ENCODE measurements around the gene PCYT2.

PCYT2 gene

DNA sequence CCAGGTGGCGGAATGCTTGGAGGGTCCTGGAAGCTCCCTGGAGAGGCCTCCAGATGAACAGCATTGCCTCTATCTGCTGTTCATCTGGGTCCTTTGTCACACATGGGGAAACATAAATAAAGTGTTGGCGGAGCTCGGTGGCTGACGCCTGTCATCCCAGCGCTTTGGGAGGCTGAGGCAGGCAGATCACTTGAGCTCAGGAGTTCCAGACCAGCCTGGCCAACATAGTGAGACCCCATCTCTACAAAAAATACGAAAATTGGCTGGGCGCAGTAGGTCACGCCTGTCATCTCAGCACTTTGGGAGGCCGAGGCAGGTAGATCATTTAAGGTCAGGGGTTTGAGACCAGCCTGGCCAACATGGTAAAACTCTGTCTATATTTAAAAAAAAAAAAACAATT, 33.7 kb upstream of the PCYT2 start:
- in situ Hi-C loops (cut with MboI; ENCODE audit: low sequenced_read_pairs), result no loop called here

DNA sequence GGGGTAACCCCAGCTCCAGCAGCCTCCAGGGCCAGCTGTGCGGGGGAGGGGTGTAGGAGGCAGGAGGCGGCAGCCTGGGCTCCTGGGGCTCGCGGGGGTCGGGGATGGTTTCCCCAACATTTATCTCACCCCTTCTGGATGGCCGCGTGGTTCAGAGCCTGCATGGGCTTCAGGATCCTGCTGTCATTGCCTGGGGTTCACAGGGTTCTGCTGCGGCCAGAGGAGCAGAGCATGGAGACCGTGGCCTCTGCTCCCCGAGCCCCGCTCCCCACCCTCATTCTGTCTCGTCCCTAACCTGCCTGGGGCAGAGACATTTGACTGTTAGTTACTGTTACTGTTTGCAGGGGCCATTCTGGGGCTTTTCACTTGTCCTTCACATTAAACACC, 31.0 kb upstream of the PCYT2 start:
- in situ Hi-C loops (cut with MboI; ENCODE audit: low sequenced_read_pairs), result no loop called here

DNA sequence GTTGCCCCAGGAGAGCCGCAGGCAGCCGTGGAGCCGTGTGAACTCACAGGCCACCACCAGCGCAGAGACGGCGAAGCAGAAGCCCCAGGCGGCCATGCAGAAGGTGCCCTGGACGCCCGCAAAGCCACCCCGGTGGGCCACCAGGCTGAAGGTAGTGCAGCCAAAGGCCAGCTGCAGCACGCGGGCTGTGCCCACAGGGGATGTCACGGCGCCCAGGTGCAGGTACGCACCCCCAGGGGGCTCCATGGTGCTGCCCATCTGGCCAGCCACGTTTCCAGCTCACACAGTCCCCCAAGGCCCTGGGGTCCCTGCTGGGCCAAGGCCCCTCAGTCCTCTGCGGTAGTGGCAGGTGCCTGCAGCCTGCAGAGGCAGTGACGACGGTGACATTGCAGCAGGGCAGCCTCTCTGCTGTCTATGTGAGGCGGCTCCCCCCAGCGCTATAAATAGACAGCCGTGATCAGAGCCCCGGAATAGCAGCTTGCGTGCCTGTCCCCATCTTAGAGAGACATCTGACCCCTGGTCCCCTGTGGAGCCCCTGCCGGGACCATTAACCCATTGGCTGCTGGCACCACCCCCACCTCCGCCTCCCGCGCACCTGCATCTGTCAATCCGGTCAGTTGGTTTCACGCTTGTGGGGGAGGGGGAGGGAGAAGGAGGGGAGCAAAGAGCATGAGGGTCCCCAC, 30.4 kb upstream of the PCYT2 start:
- in situ Hi-C loops (cut with MboI; ENCODE audit: low sequenced_read_pairs), result no loop called here

DNA sequence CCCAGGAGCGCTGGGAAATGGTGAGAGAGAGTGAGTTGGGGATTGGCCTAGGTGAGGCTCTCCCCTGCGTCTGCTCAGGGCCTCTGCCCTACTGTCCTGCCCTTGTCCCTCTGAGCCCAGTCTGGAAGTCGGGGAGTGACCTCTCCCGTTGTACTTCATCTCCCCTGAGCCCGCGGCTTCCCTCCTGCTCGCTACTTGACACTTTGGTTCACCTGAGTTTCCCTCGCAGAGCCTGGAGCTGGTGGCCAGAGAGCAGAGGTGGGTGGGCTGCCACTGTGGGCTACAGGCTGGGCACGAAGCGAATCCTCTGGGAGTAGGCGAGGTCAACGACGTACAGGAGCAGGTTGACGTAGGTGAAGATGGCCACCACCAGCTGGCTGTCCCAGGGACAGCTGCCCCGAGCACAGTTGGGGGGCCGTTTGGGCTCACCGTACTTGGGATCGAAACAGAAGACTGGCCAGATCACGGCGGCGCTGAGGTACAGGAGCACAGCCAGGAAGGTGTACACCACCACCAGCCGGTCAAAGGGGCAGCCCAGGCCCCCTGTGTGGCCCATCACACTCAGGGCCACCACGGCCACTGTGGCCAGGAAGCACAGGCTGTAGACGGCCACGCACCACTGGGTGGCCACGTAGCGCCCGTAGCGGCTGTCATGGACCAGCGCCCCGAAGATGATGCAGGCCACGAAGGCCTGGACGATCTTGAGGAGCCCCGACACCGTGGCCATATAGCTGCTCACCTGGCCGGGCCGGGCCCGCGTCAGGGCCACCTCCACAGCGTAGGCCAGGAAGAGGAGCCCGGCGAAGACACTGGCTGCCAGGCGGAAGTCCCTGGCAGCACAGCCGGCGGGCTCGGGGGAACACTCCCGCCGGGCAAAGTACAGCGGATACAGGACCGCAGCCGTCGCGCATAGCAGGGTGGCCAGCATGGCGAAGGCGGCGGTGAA, 29.6 kb upstream of the PCYT2 start:
- in situ Hi-C loops (cut with MboI; ENCODE audit: low sequenced_read_pairs), result no loop called here

DNA sequence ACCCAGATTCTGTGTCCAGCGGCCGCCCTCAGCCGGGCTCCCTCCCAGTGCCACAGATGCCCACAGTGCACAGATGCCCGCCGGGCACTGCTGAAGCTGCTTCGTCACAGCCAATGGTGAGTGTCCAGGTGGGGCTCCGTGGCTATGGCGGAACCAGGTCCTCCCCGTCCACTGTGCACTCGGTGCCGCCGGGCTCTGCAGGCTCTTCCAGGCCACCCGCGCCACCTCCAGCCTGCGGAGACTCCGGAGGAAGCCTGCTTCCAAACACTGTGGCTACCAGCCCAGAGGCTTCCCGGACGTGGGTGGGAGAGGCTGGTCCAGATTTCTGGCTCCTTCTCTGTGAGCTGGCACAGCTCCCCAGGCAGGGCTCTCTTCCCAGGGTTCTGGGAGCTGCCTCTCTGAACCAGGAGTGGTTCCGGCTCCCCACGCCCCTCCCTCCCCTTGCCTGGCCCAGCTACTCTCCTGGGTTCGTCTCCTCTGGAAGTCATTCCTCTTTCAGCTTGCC, 28.7 kb upstream of the PCYT2 start:
- in situ Hi-C loops (cut with MboI; ENCODE audit: low sequenced_read_pairs), result no loop called here

DNA sequence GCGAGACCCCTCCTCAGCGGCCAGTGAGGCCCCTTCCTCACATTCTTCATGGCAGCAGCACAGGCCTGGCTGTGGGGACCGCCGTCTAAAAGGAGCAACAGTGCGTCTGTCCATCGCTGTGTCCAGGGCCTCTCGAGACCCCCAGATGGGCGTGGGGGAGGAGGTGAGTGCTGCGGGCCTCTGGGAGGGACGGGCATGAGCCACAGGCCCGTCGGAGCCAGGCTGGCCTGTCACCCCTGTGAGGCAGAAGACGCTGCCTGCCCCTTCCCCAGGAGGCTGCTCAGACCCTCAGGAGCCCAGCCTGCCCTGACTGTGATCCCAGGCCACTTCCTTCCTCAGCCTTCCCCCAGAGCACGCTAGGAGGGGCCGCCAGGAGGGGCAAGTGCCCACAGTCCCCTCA, 28.0 kb upstream of the PCYT2 start:
- in situ Hi-C loops (cut with MboI; ENCODE audit: low sequenced_read_pairs), result no loop called here

DNA sequence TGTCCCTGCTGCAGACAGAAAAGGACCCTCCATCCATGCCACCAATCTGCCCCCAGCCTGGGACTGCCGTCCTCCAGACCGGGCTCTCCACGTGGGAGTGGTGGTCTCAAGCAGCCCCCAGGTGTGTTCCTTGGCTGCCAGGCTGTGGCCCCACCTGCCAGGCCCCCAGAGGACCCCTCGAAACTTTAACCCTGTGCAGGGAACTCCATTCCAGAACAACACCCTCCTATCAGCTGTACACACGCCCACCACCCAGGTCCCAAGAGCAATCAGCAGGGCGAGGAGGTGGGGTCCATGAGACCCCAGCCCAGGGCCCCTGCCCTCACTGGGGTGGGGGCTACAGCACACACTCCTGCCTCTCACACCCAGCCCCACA, 24.5 kb upstream of the PCYT2 start:
- in situ Hi-C loops (cut with MboI; ENCODE audit: low sequenced_read_pairs), result no loop called here

DNA sequence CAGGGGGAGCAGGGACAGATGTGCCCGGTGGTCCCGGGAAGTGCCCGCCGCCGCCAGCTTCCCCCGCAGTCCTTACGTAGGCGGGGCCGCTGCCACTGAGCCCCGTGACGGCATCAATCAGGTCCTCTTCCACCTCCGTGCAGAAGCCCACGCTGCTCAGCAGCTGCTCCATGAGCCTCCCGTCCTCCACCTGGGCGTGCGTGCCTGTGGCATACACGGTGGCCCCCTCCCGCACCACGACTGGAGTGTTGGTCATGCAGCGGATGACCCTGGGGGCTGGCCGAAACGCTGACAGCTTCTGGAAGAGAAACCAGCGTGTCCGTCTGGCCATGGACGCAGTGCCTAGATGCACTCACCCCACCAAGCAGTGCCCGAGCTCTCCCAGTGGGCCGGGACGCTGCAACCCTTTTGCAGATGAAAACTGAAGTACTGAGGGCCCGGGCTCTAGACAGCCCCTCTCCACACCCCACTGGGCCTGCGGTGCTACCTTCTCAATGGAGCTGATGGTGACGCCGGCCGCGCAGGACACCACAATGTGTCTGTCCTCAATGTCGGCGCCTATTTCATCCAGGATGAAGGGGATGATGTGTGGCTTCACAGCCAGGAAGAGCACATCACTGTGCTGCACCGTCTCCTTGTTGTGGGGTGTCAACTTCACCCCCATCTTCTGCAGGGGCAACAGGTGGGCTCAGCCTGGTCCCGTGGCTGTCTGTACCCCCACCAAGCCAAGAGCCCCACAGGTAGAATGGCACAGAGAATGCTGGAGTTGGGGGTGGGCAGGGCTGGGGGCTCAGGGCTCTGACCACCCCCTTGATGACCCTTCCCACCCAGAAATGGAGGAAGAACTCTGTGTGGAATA, 23.9 kb upstream of the PCYT2 start:
- in situ Hi-C loops (cut with MboI; ENCODE audit: low sequenced_read_pairs), result no loop called here

DNA sequence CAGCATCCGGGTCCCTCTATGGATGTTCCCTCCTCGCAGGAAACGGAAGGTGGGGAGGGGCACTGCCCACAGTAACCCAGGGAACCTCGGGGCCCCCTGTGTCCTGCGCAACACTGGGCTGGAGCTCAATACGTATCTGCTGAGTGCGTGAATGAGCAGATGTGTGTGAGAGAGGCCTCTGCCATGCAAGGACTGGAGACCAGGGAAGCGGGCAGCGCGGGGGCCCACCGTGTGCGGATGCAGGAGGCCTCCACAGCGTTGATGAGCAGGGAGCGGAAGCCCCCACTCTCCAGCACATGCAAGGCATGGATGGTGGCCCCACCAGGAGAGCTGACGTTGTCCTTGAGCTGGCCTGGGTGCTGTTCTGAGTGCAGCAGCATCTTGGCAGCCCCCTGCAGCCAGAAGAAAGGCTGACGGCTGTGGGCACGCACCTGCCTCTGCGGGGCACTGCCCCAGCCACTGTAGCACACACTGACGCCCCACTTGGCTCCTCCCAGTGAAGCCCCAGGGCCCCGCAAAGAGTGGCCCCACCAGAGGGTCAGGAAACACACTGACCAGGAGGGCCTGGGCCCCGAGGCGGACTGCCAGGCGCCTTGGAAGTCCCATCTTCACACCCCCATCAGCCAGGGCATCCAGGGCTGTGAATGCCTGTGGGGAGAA, 23.0 kb upstream of the PCYT2 start:
- in situ Hi-C loops (cut with MboI; ENCODE audit: low sequenced_read_pairs), result no loop called here

DNA sequence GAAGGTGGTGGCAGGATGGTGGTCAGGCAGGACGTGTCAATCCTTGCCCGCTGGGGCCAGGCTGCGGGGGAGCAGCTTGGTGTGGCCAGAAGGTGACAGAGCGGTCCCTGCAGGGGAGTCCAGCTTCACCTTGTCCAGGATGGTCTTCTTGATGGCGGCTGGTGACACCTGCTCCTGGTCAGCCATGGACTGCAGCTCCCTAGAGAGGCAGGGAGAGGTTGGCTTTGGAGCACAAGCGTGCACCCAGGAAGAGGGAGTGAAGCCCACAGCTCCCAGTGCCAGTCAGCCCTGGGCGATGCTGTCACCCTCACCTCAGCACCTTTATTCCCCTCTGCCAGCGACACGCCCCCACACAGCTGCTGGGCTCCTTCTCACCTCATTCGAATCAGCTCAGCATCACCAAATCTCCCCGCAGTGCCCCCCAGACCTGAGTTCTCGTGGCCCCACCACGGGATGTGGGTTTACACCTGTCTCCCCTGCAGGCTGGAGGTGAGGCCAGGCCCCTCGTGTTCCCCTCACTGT, 22.0 kb upstream of the PCYT2 start:
- in situ Hi-C loops (cut with MboI; ENCODE audit: low sequenced_read_pairs), result no loop called here

DNA sequence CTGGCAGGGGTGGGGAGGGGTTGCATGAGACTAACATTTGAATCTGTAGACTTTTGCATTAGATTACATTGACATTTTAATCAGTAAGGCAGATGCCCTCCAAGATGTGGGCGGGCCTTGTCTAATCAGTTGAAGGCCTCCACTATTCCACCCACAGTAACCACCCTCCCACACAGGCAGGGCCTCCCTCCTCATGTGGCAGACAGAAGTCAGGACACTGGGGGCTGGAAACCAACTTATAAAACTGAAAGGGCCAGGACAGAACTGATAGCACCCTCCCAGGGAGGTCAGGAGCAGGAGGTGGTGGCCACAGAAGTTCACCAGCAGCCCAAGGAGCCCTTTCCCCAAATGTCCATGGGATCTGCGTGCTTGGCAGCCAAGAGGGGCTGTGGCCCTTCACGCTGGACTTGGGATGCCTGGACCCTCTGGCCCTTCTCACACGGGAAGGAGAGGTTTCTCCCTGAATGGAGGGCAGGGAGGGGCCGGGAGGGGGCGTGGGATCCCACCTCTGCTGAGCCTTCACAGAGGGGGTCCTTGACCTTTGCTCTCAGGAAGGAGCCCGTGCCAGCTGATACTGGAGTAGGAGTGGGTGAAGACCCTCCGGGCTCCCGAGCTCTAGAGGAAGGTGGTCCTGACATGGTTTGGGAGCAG, 21.3 kb upstream of the PCYT2 start:
- in situ Hi-C loops (cut with MboI; ENCODE audit: low sequenced_read_pairs), result no loop called here

DNA sequence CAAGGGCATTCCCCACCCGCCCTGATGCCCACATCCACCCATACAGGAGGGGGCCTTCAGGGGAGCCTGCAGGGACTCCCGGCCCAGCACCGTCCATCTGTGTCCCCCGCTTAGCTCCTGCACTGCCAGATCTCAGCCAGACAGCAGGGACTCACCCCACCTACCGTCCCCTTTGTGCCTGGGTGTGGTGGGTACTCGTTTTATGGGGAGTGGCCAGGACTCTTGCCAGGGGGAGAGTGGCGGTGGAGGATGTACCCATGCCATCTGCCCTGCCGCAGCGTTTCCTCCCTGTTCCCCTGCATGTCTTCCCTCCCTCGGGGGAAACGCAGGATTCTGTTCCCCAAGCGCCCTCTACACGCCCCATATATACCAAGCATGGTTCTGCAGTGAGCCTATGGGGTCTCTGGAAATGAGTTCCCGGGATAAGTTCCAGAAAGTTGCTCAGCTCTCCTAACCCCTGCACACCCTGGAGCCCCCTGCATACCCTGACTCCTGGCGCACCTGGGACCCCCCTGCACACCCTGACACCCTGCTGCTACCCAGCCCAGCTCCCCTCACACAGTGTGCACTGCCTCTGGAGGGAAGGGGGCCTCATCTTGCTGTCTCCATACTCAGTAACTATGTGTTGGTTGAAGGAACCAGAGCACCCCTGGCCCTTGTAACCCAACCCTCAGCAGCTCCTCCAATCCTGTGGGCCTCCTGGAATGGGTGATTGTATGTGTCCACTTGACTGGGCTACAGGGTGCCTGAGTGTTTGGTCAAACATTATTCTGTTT, 20.5 kb upstream of the PCYT2 start:
- in situ Hi-C loops (cut with MboI; ENCODE audit: low sequenced_read_pairs), result no loop called here

DNA sequence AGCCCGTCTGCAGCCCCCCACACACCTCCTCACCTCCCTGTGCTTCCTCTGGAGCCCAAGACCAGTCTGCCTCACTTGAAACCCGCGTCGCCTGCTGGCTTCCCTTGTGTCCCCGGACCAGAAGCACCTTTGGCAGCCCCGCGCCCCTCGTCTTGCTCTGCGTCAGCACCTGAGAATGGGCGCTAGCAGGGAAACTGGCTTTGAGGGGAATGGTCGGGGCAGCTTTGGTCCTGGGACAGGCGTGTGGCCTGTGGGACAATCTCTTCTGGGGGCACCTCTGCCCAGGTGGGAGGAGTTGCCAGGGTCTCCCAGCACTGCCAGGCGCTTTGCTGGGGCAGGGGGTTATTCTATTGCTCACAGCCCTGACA, 20.0 kb upstream of the PCYT2 start:
- in situ Hi-C loops (cut with MboI; ENCODE audit: low sequenced_read_pairs), result no loop called here

DNA sequence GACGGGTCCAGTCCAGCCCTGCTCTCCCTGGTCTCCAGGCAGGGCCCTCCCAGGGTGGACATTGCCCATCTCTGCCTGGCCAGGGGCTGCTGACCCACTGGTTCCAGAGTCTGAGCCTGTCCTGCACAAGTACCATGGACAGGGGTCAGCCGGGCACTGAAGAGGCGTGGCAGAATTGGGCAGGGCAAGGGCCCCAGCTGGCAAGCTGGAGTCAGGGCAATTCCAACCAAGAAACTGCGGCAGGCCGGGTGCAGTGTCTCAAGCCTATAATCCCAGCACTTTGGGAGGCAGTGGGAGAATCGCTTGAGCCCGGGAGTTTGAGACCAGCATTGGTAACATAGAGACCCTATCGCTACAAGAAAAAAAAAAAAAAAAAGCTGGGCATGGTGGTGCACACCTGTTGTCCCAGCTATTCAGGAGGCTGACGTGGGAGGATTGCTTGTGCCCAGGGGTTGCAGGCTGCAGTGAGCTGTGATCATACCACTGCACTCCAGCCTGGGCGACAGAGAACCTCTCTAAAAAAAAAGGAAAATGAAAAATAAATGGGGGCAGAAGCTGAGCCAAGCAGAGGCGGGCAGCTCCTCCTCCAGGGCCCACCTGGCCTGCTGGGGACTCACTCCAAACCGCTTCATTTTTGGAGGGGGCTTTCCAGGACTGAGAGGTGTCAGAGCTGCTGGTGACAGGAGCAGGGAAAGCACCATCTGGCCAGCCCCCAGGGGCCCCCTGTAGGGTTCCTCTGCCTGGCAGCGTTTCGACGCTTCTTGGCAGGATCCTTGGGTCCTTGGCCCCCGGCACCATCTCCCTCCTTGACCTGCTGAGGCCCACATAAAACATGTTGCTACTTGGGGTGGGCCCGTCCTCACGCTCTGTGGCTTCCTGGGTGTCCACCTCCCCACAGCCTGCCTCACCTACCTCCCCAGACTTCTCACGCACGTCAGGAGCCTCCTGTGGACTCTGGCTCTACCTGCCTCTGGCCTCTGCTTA, 19.2 kb upstream of the PCYT2 start:
- in situ Hi-C loops (cut with MboI; ENCODE audit: low sequenced_read_pairs), result no loop called here

DNA sequence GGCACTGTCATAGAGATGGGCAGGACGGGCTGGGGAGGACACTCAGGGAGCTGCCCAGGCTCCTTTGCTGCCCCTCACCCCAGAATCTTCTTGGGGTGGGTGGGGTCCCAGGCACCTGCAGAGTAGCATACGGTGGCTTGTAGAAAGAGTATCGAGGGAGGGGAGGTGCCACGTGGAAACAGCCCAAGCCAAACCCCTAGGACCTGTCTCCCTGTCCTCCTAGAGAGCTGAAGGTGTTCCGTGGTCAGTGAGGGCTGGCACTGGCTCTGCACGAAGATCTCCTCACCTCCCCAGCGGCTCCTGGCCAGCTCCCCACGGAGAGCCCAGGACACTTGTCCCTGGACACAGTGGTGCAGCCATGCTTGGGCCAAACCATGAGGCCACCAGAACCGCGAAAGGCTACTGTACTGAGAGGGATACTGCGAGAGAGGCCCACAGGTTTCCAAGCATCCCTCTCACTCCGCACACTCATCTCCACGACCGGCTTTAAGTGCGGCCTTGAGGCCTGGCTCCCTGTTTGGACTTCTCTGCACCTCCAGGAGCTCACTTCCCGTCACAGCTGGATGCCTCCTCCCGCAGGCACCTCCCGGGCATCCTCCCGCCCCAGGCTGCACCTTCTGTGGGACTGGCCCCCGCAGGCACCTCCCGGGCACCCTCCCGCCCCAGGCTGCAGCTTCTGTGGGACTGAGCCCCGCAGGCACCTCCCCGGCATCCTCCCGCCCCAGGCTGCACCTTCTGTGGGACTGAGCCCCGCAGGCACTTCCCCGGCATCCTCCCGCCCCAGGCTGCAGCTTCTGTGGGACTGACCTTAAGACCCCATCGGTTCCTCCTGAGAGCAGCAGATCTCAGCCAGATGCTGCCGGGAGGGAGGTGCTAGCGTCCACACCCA, 18.3 kb upstream of the PCYT2 start:
- in situ Hi-C loops (cut with MboI; ENCODE audit: low sequenced_read_pairs), result no loop called here

DNA sequence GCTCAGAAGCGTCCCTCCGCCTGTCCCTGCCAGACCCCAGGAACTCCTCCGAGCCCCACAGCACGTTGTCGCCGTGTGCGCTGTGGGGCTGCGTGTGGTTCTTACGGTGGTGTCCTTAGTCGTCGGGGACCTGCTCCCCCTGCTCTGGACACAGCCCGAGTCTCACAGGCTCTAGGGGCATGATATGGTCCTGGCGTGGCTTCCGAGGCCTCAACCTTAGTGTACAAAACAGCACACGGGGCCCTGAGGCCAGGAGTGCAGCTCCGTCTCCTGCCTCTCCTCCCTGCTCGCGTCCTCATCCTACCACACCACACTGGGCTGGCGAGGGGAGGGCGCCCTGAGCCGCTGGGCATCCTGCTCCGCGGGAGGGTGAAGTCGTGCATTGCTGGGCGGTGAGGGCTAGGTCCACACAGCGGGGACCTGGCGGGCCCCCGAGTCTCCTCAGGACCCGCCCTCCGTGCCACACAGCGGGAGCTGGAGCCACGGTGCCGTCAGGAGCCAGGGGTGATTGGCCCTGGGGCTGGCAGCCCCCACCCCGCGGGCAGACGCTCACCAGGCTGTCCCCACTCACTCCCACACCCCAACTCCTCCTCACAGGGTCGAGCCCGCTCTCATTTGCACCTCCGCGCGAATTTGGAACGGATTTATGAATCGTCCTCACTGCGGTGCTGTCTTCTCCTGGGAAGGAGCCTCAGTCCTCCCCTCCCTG, 17.5 kb upstream of the PCYT2 start:
- in situ Hi-C loops (cut with MboI; ENCODE audit: low sequenced_read_pairs), result no loop called here

Measured in hTERT RPE-1 (cell line).